ENCODE results near the gene SDK1. TPM values are rescaled to one million over a fixed set of nuclear protein-coding genes. Genes with fewer than 3 reads are reported as not detected.

SDK1 gene
- total and polyA plus RNA-seq, 10 of the 15 experiments (the other 5 are each of a cell fraction or from before 2014, with no cell fraction given) = 0.14 to 0.33 TPM; not detected in 8

GRCh38 chr7:4139656-4140625, 838.9 kb downstream of the SDK1 start (continued):
- TF ChIP-seq ZZZ3 (IDR thresholded peaks at IDR 0.05; ENCODE audit: control insufficient read depth, insufficient read length, low read depth) (no peak), SUZ12 (IDR thresholded peaks at IDR 0.05; ENCODE audit: unreplicated experiment) (no peak)
- TF ChIP-seq, protein P1, sequence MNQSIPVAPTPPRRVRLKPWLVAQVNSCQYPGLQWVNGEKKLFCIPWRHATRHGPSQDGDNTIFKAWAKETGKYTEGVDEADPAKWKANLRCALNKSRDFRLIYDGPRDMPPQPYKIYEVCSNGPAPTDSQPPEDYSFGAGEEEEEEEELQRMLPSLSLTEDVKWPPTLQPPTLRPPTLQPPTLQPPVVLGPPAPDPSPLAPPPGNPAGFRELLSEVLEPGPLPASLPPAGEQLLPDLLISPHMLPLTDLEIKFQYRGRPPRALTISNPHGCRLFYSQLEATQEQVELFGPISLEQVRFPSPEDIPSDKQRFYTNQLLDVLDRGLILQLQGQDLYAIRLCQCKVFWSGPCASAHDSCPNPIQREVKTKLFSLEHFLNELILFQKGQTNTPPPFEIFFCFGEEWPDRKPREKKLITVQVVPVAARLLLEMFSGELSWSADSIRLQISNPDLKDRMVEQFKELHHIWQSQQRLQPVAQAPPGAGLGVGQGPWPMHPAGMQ (IDR thresholded peaks at IDR 0.05; ENCODE audit: borderline replicate concordance) = no peak

DNA sequence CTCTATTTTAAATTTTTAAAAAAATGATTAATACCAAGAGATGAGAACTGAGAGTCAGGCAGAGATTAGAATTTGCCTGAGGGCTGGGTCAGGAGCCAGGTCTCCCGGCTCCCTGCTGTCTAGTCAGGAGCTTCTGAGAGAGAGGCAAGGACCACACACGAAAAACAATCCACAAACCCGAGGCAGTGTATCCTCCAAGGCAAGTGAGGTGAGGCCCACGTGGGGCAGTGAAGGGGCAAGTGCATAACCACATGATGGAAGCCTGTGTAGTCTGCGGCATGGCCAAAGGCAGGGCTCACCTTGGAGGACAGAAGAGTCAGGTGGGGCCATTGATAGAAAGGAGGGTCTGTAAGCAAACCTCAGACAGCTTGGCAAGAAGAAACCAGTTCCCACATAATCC, 839.9 kb downstream of the SDK1 start:
- 13% methylated on average over 5 of the region's 5 CpGs for WGBS (ENCODE audit: insufficient coverage, insufficient replicate concordance, low lambda C conversion rate, missing lambda C conversion rate)
- H3K36me3 ChIP-seq (ENCODE audit: control insufficient read depth in 2 of 2, insufficient read depth in 2 of 2, low read length in 1 of 2) = no peaks in the 10 kb centered on the region
- no peaks in the 10 kb centered on the region for H4K20me1 ChIP-seq (ENCODE audit: control insufficient read depth, insufficient read depth)
- SMC1A ChIA-PET (ENCODE audit: uncharacterized antibody, unreplicated experiment) = no interaction called here
- no peak overlapping the region for H3K27ac ChIP-seq (ENCODE audit: control insufficient read depth, insufficient read depth)
- no peaks in the 10 kb centered on the region for H3K27me3 ChIP-seq (replicated peaks in 1 of 2; ENCODE audit: control insufficient read depth in 2 of 2, insufficient read depth in 2 of 2, low read length in 1 of 2)
- CTCF ChIA-PET = no interaction called here
- no peak overlapping the region for H3K4me3 ChIP-seq
- POLR2A ChIA-PET = no interaction called here
- no peaks in the 10 kb centered on the region for H3K4me1 ChIP-seq (ENCODE audit: control insufficient read depth, insufficient read depth, low read length)
- no peak for DNase-seq (ENCODE audit: low read depth, low spot score)
- FAIRE-seq = no peak
- no peak overlapping the region for H2AFZ ChIP-seq (ENCODE audit: control insufficient read depth, low read depth, low read length)
- no peak overlapping the region for H3K9ac ChIP-seq (ENCODE audit: control insufficient read depth, insufficient read depth, low read length)
- H3K4me2 ChIP-seq (ENCODE audit: control insufficient read depth, insufficient read depth) = no peak overlapping the region
- RAD21 ChIA-PET (ENCODE audit: unreplicated experiment) = no interaction called here
- no peak for ATAC-seq
- BruUV-seq (replicated peaks) = no TSS peak
- in situ Hi-C loops (cut with MboI) = no loop called here
- no peaks in the 10 kb centered on the region; the same call in 2 of the 3 replicates for H3K9me3 ChIP-seq (replicated peaks; ENCODE audit: control insufficient read depth, insufficient read depth, low read length)
- H3K79me2 ChIP-seq (ENCODE audit: control insufficient read depth, insufficient read depth, low read length) = no peaks in the 10 kb centered on the region
- intact Hi-C loops (cut with micrococcal nuclease; ENCODE audit: unreplicated experiment) = no loop called here
- no peak for TF ChIP-seq ZNF622 (IDR thresholded peaks at IDR 0.05)
- TF ChIP-seq USF1 (IDR thresholded peaks at IDR 0.05; ENCODE audit: borderline replicate concordance, extremely low read length, insufficient read depth, low read depth, low read length) = no peak
- TF ChIP-seq PAX8 (IDR thresholded peaks at IDR 0.05) = no peak
- TF ChIP-seq TBL1XR1 (IDR thresholded peaks at IDR 0.05; ENCODE audit: low read depth, low read length) = no peak
- TF ChIP-seq, protein P1 (IDR thresholded peaks at IDR 0.05; ENCODE audit: borderline replicate concordance) = no peak
- TF ChIP-seq, protein P2, sequence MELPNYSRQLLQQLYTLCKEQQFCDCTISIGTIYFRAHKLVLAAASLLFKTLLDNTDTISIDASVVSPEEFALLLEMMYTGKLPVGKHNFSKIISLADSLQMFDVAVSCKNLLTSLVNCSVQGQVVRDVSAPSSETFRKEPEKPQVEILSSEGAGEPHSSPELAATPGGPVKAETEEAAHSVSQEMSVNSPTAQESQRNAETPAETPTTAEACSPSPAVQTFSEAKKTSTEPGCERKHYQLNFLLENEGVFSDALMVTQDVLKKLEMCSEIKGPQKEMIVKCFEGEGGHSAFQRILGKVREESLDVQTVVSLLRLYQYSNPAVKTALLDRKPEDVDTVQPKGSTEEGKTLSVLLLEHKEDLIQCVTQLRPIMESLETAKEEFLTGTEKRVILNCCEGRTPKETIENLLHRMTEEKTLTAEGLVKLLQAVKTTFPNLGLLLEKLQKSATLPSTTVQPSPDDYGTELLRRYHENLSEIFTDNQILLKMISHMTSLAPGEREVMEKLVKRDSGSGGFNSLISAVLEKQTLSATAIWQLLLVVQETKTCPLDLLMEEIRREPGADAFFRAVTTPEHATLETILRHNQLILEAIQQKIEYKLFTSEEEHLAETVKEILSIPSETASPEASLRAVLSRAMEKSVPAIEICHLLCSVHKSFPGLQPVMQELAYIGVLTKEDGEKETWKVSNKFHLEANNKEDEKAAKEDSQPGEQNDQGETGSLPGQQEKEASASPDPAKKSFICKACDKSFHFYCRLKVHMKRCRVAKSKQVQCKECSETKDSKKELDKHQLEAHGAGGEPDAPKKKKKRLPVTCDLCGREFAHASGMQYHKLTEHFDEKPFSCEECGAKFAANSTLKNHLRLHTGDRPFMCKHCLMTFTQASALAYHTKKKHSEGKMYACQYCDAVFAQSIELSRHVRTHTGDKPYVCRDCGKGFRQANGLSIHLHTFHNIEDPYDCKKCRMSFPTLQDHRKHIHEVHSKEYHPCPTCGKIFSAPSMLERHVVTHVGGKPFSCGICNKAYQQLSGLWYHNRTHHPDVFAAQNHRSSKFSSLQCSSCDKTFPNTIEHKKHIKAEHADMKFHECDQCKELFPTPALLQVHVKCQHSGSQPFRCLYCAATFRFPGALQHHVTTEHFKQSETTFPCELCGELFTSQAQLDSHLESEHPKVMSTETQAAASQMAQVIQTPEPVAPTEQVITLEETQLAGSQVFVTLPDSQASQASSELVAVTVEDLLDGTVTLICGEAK (IDR thresholded peaks at IDR 0.05; ENCODE audit: borderline replicate concordance) = no peak
- no peak for TF ChIP-seq PAX5 (IDR thresholded peaks at IDR 0.05; ENCODE audit: borderline replicate concordance, low read depth, low read length)
- TF ChIP-seq TCF12 (IDR thresholded peaks at IDR 0.05; ENCODE audit: low read depth, low read length) = no peak
- TF ChIP-seq EED (IDR thresholded peaks at IDR 0.05; ENCODE audit: low read depth) = no peak
- no peak for TF ChIP-seq RUNX3 (IDR thresholded peaks at IDR 0.05; ENCODE audit: low read length)
- TF ChIP-seq POLR2A (IDR thresholded peaks at IDR 0.05; ENCODE audit: low read depth, low read length) = no peak
- TF ChIP-seq ZNF384 (IDR thresholded peaks at IDR 0.05; ENCODE audit: borderline replicate concordance, low read depth, low read length) = no peak

Data from GM12878 (cell line).